Naive B cell (primary cell): ENCODE data around the gene NDUFA5. TPM values are rescaled to one million over a fixed set of nuclear protein-coding genes. Genes with fewer than 3 reads are reported as not detected.

Source experiments
- ATAC-seq, 2 donors: fragments of 150-1000 bp; cut with Tn5 transposase; 2 replicates each; pipeline ENCODE4 v1.10.0; 2021; ENCODE audit warnings: low read depth in 2 of 2, mild to moderate bottlenecking in 2 of 2, moderate library complexity in 2 of 2
- DNase-seq: peaks from one replicate; pipeline ENCODE4 v3.0.0; 2022
- H3K27ac Mint-ChIP-seq, 6 donors: one replicate each; pipeline ENCODE4 v1.8.0; 2020 to 2022; ENCODE audit warnings: mild to moderate bottlenecking in 6 of 6, mixed read lengths in 6 of 6, moderate library complexity in 5 of 6, inconsistent platforms in 2 of 6
- H3K27me3 Mint-ChIP-seq, 3 donors: one replicate each; pipeline ENCODE4 v1.8.0; 2021 to 2022; ENCODE audit warnings: mixed read lengths in 3 of 3, mild to moderate bottlenecking in 1 of 3
- H3K36me3 Mint-ChIP-seq, 2 donors: one replicate each; pipeline ENCODE4 v1.8.0; 2020 to 2022; ENCODE audit warnings: mixed read lengths in 2 of 2, inconsistent platforms in 1 of 2, mild to moderate bottlenecking in 1 of 2
- H3K4me1 Mint-ChIP-seq, 3 donors: one replicate each; pipeline ENCODE4 v1.8.0; 2020 to 2022; ENCODE audit warnings: mixed read lengths in 3 of 3, inconsistent platforms in 1 of 3, mild to moderate bottlenecking in 1 of 3, moderate library complexity in 1 of 3
- H3K4me3 Mint-ChIP-seq, 8 donors: one replicate each; pipeline ENCODE4 v1.8.0; 2020 to 2022; ENCODE audit warnings: mild to moderate bottlenecking in 8 of 8, mixed read lengths in 8 of 8, moderate library complexity in 8 of 8, inconsistent platforms in 2 of 8
- H3K9me3 Mint-ChIP-seq, 7 donors: one replicate each; pipeline ENCODE4 v1.8.0; 2020 to 2022; ENCODE audit warnings: mixed read lengths in 7 of 7, mild to moderate bottlenecking in 5 of 7, inconsistent platforms in 2 of 7, moderate library complexity in 1 of 7
- polyA plus RNA-seq, 6 donors: library from polyadenylated mRNA; unstranded; fragments of 300-500 nt; fragmentation: Illumina TruSeq; gene quantifications; one replicate each; pipeline ENCODE4 v1.2.3, GENCODE V29; 2021; ENCODE audit warnings: low read depth in 6 of 6

The NDUFA5 gene
- 100 to 1,000 TPM in 1 of 6 donors, 10 to 100 TPM in 5; 73.7 to 104 (median 84.3) TPM for polyA plus RNA-seq

DNA sequence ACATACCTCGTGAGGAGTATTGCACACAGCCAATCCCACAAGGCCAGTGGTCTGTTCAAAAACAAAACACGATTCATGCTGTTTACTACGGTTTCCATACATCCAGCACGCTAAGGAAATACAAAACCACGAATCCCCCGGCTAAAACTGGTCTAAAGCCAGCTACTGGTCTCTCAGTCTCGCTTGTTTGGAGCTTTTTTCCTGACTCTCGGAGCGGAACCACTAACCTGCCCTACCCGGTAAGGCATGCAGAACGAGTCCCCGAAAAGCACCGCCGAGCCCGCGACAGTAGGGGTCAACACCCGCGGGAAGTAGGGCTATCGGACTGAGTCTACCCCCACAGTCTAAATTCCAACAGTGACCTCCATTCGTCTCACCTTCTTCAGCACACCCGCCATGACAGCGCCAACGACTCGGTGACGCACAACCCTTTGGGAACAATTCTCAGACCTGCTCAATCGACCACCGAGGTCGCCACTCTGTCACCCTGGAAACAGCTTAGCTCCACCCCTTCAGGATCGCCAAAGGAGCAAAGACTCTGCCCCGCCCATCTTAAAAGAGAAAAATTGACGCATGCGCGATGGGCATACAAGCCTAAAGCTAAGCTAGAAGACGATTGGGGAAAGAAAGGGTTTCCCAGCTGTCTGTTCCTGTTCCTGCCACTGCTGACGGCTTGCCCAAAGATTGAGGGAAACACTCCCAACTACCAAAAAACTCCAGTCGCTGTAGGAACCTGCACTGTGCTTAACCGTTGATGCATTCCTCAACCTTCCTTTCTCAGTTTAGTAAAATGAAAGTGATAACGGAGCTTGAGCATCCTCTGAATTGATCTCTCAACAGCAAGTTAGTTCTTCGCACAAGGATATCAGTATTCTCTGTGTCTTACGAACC, at the start of gene NDUFA5:
TSS of gene NDUFA5 (minus strand) at position 421 of the 891 bp plus-strand sequence. CDS start at position 398, 23 bp downstream.
- Mint-ChIP-seq H3K4me1 (peaks cover 8 to 11% (median 11%) of the 10 kb centered on the region in 3 donors), H3K36me3 (peaks cover 0 to 6% of the 10 kb centered on the region in 2 donors), H3K27me3 (peaks cover 7 to 9% (median 7%) of the 10 kb centered on the region in 3 donors), H3K9me3 (peaks cover 0 to 4% (median 0%) of the 10 kb centered on the region in 7 donors), H3K27ac (no peak within 1 kb of the TSS), H3K4me3 (no peak within 1 kb of the TSS)
- peak; percentile 95 to 96 for ATAC-seq
- peak; percentile 96 for DNase-seq

DNA sequence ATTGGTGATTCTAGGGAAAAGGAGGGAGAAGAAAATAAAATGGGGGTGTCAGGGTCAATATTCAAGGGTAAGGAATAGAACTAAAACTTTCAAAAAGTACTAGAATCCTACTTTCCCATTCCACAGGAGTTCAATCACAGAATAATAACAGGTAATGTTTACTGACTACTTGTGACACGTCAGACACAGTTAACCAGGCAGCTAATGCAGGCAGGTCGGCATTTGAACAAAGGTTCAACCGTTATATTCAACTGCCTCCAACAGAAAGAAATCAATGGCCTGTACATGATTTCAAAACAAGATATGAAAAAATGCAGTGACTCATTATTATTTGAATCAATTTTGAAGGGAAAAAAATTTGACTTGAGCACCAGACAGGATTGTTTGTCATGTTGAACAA, 47.1 kb upstream of the NDUFA5 start:
- no peaks in the 10 kb centered on the region for H3K9me3 Mint-ChIP-seq
- no peak overlapping the region for H3K4me3 Mint-ChIP-seq

DNA sequence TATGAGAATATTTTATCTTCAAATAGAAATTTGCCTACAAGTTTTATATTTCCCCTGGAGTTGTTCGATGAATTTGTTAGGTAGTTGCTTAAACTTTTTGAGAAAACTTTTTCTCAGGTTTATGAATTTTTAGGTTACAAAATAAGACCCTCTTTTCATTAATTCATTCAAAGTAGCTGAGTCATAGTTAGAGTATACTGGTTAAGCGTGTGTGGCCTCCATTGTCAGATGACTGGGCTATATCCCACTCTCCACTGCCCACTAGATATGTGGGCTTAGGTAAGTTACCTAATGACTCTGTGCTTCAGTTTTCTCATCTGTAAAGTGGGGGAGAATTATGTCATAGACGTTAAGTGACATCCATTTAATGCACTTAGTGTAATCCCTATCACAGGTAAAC, 45.0 kb upstream of the NDUFA5 start:
- H3K27ac Mint-ChIP-seq, result no peak overlapping the region
- H3K4me3 Mint-ChIP-seq, result no peak overlapping the region
- DNase-seq (no peak), ATAC-seq (no peak)
- H3K9me3 Mint-ChIP-seq, result no peaks in the 10 kb centered on the region
- no peaks in the 10 kb centered on the region for H3K4me1 Mint-ChIP-seq
- peaks cover 24 to 29% (median 26%) of the 10 kb centered on the region in 3 donors for H3K27me3 Mint-ChIP-seq
- H3K36me3 Mint-ChIP-seq, result no peaks in the 10 kb centered on the region

More for the DNA sequence above, 47.1 kb upstream of the NDUFA5 start:
- Mint-ChIP-seq H3K27me3 (peaks cover 14 to 29% (median 24%) of the 10 kb centered on the region in 3 donors), H3K27ac (no peak overlapping the region), H3K36me3 (no peaks in the 10 kb centered on the region), H3K4me1 (no peaks in the 10 kb centered on the region)
- ATAC-seq (no peak), DNase-seq (no peak)

DNA sequence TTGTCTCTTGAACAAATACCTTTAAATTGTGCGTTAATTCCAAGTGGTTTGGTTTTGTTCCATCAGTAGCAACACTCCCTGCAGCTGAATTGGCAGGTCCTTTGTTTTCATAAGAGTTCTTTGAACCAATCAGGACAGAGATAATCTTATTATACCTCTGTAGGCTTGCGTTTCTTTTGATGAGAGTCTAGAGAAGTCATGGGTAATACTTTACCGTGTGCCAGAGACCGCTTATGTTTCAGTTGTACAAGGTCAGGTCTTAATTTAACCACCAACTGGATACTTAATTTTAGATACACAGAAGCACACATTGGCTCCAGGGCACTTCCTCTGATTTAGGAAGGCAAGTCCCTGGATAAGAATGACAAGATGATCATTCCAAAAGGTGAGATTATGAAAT, 43.9 kb upstream of the NDUFA5 start, which contains the start of gene ASB15:
TSS of gene ASB15 (plus strand) at position 292 of the 400 bp plus-strand sequence. CDS start 12,682 bp downstream, outside the sequence.
- Mint-ChIP-seq H3K9me3 (no peaks in the 10 kb centered on the region), H3K36me3 (no peaks in the 10 kb centered on the region), H3K27me3 (peaks cover 24 to 28% (median 26%) of the 10 kb centered on the region in 3 donors), H3K27ac (no peak within 1 kb of the TSS), H3K4me1 (no peaks in the 10 kb centered on the region), H3K4me3 (no peak within 1 kb of the TSS)
- no peak for DNase-seq
- no peak for ATAC-seq

DNA sequence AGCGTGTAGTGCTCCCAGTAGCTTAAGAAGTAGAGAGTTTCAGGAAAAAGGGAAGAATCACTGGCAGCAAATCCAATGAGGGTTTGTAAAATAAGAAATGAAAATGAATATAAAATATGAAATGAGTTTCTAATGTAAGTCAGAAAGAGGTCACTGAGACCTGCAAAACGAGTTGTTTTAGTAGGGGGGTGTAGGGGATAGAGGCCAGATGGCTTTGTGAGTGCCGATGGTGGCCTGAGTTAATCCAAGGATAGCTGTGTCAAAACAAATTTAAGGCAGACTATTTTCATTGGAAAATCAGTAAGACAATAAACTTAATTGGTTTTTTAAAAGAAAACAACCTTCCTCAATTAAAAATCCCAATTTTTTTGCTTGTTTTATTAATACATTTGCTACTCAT, 43.3 kb upstream of the NDUFA5 start:
- H3K27ac Mint-ChIP-seq, result no peak overlapping the region
- peaks cover 23 to 26% (median 24%) of the 10 kb centered on the region in 3 donors for H3K27me3 Mint-ChIP-seq
- H3K9me3 Mint-ChIP-seq, result no peaks in the 10 kb centered on the region
- no peaks in the 10 kb centered on the region for H3K4me1 Mint-ChIP-seq
- ATAC-seq, result no peak
- H3K36me3 Mint-ChIP-seq, result no peaks in the 10 kb centered on the region
- no peak for DNase-seq
- H3K4me3 Mint-ChIP-seq, result no peak overlapping the region

DNA sequence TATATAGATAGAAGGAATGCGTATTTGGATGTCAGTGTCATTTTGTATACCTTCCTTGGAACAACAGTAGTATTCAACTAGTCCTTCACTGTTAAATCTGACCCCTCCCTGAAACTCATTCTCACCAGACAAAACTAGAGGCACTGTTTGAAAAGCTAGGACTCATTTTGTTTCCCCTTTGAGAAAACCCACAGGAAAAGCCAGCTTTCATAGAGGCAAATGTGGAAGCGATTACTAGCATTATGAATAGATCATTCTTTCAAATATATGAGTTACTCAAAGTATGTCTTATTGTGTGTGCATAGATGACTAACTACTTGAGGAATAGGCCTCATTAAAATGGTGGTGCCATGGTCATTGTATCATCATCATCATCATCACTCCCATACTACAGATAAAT, 42.1 kb upstream of the NDUFA5 start:
- Mint-ChIP-seq H3K4me1 (no peaks in the 10 kb centered on the region), H3K36me3 (peaks cover 0 to 5% of the 10 kb centered on the region in 2 donors), H3K4me3 (no peak overlapping the region), H3K27me3 (peaks cover 30 to 34% (median 31%) of the 10 kb centered on the region in 3 donors), H3K9me3 (no peaks in the 10 kb centered on the region), H3K27ac (no peak overlapping the region)
- DNase-seq (no peak), ATAC-seq (no peak)

DNA sequence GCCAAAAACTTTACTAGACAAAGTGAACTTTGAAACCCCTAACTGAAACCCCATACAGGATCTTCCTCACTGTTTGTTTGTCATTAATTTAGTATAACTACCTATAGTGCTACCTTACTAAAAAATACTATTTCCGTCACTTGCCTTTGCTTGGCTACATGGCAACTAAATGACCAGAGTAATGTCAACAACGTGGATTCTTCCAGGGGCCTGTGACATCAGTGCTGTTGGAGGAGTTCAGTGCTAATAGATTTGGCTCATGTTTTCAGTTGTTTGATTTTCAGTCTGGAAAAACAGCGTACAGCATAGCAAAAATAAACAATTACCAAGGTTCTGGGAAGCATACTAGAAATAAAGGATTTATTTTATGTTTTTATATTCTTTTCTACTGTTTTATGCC, 41.0 kb upstream of the NDUFA5 start:
- H3K36me3 Mint-ChIP-seq, result peaks cover 0 to 5% of the 10 kb centered on the region in 2 donors
- H3K4me1 Mint-ChIP-seq, result no peaks in the 10 kb centered on the region
- no peak overlapping the region for H3K4me3 Mint-ChIP-seq
- H3K27me3 Mint-ChIP-seq, result peaks cover 26 to 34% (median 33%) of the 10 kb centered on the region in 3 donors
- ATAC-seq (no peak), DNase-seq (no peak)
- peak overlapping the region in 1 of 6 donors; percentile 33 for H3K27ac Mint-ChIP-seq
- H3K9me3 Mint-ChIP-seq, result no peaks in the 10 kb centered on the region

DNA sequence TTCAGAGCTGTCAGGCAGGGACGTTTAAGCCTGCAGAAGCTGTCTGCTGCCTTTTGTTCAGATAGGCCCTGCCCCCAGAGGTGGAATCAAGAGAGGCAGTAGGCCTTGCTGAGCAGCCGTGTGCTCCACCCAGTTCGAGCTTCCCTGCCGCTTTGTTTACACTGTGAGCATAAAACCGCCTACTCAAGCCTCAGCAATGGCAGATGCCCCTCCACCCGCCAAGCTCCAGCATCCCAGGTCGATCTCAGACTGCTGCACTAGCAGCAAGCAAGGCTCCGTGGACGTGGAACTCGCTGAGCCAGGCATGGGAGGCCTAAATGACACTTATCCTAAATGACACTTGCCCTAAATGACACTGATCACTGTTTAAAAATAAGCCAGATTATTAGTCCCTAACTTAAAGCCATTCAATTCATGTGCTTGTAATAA, 37.2 kb upstream of the NDUFA5 start:
- DNase-seq (no peak), ATAC-seq (no peak)
- H3K4me3 Mint-ChIP-seq, result no peak overlapping the region
- peaks cover 36 to 56% (median 55%) of the 10 kb centered on the region in 3 donors for H3K27me3 Mint-ChIP-seq
- no peak overlapping the region for H3K27ac Mint-ChIP-seq
- no peaks in the 10 kb centered on the region for H3K9me3 Mint-ChIP-seq
- no peaks in the 10 kb centered on the region for H3K4me1 Mint-ChIP-seq
- H3K36me3 Mint-ChIP-seq, result peaks cover 0 to 5% of the 10 kb centered on the region in 2 donors

DNA sequence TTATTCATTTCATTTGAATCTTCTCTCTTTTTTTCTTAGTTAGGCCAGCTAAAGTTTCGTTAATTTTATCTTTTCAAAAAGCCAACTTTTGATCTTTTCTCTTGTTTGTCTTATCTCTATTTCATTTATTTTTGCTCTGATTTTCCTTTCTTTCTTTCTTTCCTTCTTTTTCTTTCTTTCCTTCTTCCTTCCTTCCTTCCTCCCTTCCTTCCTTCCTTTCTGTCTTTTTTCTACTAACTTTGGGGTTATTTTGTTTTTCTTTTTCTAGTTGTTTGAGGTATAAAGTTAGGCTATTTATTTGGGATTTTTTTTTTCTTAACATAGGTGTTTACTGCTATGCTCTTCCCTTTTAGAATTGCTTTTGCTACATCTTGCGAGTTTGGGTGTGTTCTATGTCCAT, 30.8 kb upstream of the NDUFA5 start:
- H3K27ac Mint-ChIP-seq, result no peak overlapping the region
- peaks cover 17 to 40% (median 35%) of the 10 kb centered on the region in 3 donors for H3K27me3 Mint-ChIP-seq
- H3K4me1 Mint-ChIP-seq, result no peaks in the 10 kb centered on the region
- no peaks in the 10 kb centered on the region for H3K36me3 Mint-ChIP-seq
- ATAC-seq (no peak), DNase-seq (no peak)
- H3K9me3 Mint-ChIP-seq, result no peaks in the 10 kb centered on the region
- H3K4me3 Mint-ChIP-seq, result no peak overlapping the region

DNA sequence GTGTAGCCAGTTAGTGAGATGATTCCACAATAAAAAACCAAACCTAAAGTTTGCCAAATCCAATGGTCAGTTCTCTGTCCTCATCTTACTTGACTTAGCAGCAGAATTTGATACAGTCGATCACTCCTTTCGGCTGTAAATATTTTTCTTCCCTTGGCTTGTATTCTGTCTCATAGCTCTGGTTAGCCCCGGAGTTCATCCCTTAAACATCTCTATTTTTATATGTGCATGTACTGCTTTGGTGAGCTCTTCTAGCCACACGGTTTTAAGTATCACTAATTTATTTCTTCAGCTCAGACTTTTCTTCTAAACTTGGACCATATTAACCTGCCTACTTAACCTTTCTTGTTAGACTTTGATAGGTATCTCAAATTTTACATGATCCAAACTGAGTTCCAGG, 26.2 kb upstream of the NDUFA5 start:
- peaks cover 15 to 31% (median 23%) of the 10 kb centered on the region in 3 donors for H3K27me3 Mint-ChIP-seq
- DNase-seq (no peak), ATAC-seq (no peak)
- H3K4me3 Mint-ChIP-seq, result no peak overlapping the region
- no peaks in the 10 kb centered on the region for H3K4me1 Mint-ChIP-seq
- H3K36me3 Mint-ChIP-seq, result no peaks in the 10 kb centered on the region
- no peaks in the 10 kb centered on the region for H3K9me3 Mint-ChIP-seq
- H3K27ac Mint-ChIP-seq, result no peak overlapping the region

DNA sequence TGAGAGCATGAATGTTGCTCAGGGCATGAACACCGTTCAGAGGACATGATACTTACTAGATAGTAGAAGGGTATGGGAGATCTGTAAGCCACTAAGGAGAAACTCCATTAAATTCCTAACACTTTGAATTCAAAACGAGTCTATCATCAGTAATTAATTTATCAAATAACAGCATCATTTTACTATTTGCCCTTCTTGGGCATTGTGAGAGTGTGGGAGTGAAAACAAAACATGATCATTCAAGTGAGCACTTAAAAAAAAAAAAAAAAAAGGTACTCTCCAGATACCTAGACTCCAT, 23.5 kb upstream of the NDUFA5 start:
- Mint-ChIP-seq H3K9me3 (no peaks in the 10 kb centered on the region), H3K36me3 (no peaks in the 10 kb centered on the region), H3K27ac (no peak overlapping the region), H3K27me3 (peaks cover 27 to 45% (median 31%) of the 10 kb centered on the region in 3 donors), H3K4me3 (no peak overlapping the region), H3K4me1 (no peaks in the 10 kb centered on the region)
- DNase-seq, result no peak
- no peak for ATAC-seq

DNA sequence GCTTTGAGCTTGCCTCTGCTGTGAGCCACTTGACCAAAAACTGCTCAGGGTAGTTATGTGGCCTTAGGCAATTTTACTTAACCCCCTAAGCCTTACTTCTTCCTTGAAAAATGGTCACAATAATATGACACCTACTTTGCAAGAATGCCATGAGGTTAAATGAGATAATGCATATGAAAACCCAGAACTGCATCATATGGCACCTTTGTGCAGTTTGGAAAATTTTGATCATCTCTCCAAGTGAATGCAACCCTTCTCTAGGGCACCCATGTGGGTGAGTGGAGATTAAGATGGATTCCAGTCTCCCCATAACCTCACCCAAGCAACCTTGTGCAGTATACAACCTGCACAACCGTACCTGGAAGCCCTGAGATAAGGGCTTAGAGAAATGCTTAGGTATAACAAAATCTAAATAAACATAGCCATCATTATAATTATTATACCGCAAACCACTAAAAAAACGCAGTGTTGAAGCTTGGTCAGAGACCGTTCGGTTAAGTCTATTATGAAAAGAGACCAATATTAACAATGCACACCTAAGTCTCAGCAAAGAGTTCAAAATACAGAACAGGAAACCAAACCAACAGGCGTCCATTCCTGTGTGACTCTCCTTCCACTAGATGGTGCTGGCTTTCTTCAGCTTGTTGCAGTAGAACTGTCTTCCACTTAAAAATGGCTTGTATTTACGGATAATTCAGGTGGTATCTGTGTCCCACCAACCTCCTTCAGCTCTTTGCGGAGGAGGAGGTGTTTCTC, 23.0 kb upstream of the NDUFA5 start:
- no peak for DNase-seq
- no peak overlapping the region for H3K27ac Mint-ChIP-seq
- no peaks in the 10 kb centered on the region for H3K36me3 Mint-ChIP-seq
- no peak for ATAC-seq
- no peaks in the 10 kb centered on the region for H3K9me3 Mint-ChIP-seq
- H3K4me3 Mint-ChIP-seq, result no peak overlapping the region
- peaks cover 27 to 47% (median 31%) of the 10 kb centered on the region in 3 donors for H3K27me3 Mint-ChIP-seq
- H3K4me1 Mint-ChIP-seq, result no peaks in the 10 kb centered on the region

DNA sequence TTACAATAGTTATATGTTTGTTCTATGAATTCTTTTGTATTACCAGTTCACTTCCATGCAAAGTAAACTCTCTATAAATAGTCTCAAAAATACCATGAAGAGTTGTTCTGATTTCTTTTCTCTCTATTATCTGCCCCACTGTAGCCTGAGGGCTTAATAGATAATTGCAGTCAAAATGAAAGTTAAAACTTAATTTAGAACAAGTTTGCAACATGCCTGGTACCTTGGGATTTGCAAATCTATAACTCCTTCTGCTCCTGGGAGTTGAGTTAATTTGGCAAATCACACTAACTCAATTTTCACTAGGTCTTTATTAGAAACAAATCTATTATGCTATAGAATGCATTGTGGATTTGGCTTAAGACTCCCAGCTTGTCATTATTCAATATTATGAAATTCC, 21.8 kb upstream of the NDUFA5 start:
- Mint-ChIP-seq H3K4me3 (no peak overlapping the region), H3K36me3 (no peaks in the 10 kb centered on the region), H3K27me3 (peaks cover 34 to 48% (median 35%) of the 10 kb centered on the region in 3 donors), H3K27ac (no peak overlapping the region), H3K4me1 (no peaks in the 10 kb centered on the region), H3K9me3 (no peaks in the 10 kb centered on the region)
- no peak for ATAC-seq
- DNase-seq, result no peak
